Measurements from ENCODE around the gene ACADS. TPM values are rescaled to one million over a fixed set of nuclear protein-coding genes. Genes with fewer than 3 reads are reported as not detected.

Gene ACADS
- total RNA-seq, 1 donor from 2014 or later = 5.9 TPM

GRCh38 chr12:120718055-120718454 is 7.6 kb upstream of the ACADS start:
- H3K4me3 Mint-ChIP-seq = no peak overlapping the region
- H3K9me3 Mint-ChIP-seq = no peaks in the 10 kb centered on the region
- H3K27me3 Mint-ChIP-seq (ENCODE audit: low read depth) = no peaks in the 10 kb centered on the region
- no peak for TF ChIP-seq CTCF (conservative IDR thresholded peaks at IDR 0.05)
- no peak for DNase-seq (ENCODE audit: low read depth, low spot score)
- peaks cover 21% of the 10 kb centered on the region for H3K36me3 Mint-ChIP-seq (ENCODE audit: low read depth)
- H3K4me1 Mint-ChIP-seq = peaks cover 8% of the 10 kb centered on the region
- no peak overlapping the region for H3K27ac Mint-ChIP-seq (ENCODE audit: unreplicated experiment)

GRCh38 chr12:120719072-120719471 is 6.6 kb upstream of the ACADS start:
- H3K9me3 Mint-ChIP-seq = no peaks in the 10 kb centered on the region
- no peak for TF ChIP-seq CTCF (conservative IDR thresholded peaks at IDR 0.05)
- H3K4me3 Mint-ChIP-seq = no peak overlapping the region
- peaks cover under 1% of the 10 kb centered on the region for H3K4me1 Mint-ChIP-seq
- H3K27ac Mint-ChIP-seq (ENCODE audit: unreplicated experiment) = no peak overlapping the region
- no peak for DNase-seq (ENCODE audit: low read depth, low spot score)
- H3K36me3 Mint-ChIP-seq (ENCODE audit: low read depth) = peaks cover 17% of the 10 kb centered on the region
- H3K27me3 Mint-ChIP-seq (ENCODE audit: low read depth) = no peaks in the 10 kb centered on the region

GRCh38 chr12:120719496-120720233 is 6.0 kb upstream of the ACADS start:
- Mint-ChIP-seq H3K4me3 (no peak overlapping the region), H3K27ac (ENCODE audit: unreplicated experiment) (no peak overlapping the region), H3K27me3 (ENCODE audit: low read depth) (no peaks in the 10 kb centered on the region), H3K4me1 (peaks cover 3% of the 10 kb centered on the region), H3K36me3 (ENCODE audit: low read depth) (peaks cover 17% of the 10 kb centered on the region), H3K9me3 (no peaks in the 10 kb centered on the region)
- DNase-seq (ENCODE audit: low read depth, low spot score) = no peak
- no peak for TF ChIP-seq CTCF (conservative IDR thresholded peaks at IDR 0.05)

GRCh38 chr12:120720234-120720986 is 5.2 kb upstream of the ACADS start:
- H3K9me3 Mint-ChIP-seq = no peaks in the 10 kb centered on the region
- DNase-seq (ENCODE audit: low read depth, low spot score) = no peak
- peaks cover 11% of the 10 kb centered on the region for H3K4me1 Mint-ChIP-seq
- H3K27ac Mint-ChIP-seq (ENCODE audit: unreplicated experiment) = peak overlapping the region; percentile 19
- no peak for TF ChIP-seq CTCF (conservative IDR thresholded peaks at IDR 0.05)
- no peak overlapping the region for H3K4me3 Mint-ChIP-seq
- no peaks in the 10 kb centered on the region for H3K27me3 Mint-ChIP-seq (ENCODE audit: low read depth)
- H3K36me3 Mint-ChIP-seq (ENCODE audit: low read depth) = peaks cover 17% of the 10 kb centered on the region

- Mint-ChIP-seq H3K27ac (ENCODE audit: unreplicated experiment) (peak overlapping the region; percentile 19), H3K9me3 (no peaks in the 10 kb centered on the region), H3K4me3 (no peak overlapping the region), H3K27me3 (ENCODE audit: low read depth) (no peaks in the 10 kb centered on the region), H3K36me3 (ENCODE audit: low read depth) (peaks cover 17% of the 10 kb centered on the region), H3K4me1 (peaks cover 15% of the 10 kb centered on the region)
- DNase-seq (ENCODE audit: low read depth, low spot score) = no peak
- TF ChIP-seq CTCF (conservative IDR thresholded peaks at IDR 0.05) = no peak
These were observed 4.4 kb upstream of the ACADS start for GRCh38 chr12:120720987-120721801.
